HG02970 (cell line): Measurements from ENCODE around the gene SUN5.
"Not testable (repeated sequence)": the region's sequence is repeated elsewhere in the genome, so short reads cannot be mapped to it uniquely, and the experiment has no call there.

Source experiments
- ATAC-seq: cut with Tn5 transposase; IDR thresholded peaks from one replicate; pipeline ENCODE4 v1.9.1; 2021; ENCODE audit warnings: mild to moderate bottlenecking, moderate library complexity, moderate number of reproducible peaks; ENCODE audit not compliant: unreplicated experiment, low FRiP score

Gene SUN5

GRCh38 chr20:33004141-33004751 lies at the start of gene SUN5:
Gene SUN5, minus strand, starts transcription at chr20:33004433. Its CDS starts 93 bp downstream, at chr20:33004340.
- ATAC-seq: no peak

- no peak for ATAC-seq
Measured at GRCh38 chr20:33053291-33054106, 49.3 kb upstream of the SUN5 start, which contains the start of gene BPIFB3. Gene BPIFB3, plus strand, starts transcription at chr20:33053903. Its CDS starts 1,533 bp downstream, at chr20:33055436.

- ATAC-seq: no peak
Measured at GRCh38 chr20:33051333-33051732, 47.1 kb upstream of the SUN5 start.

- no peak for ATAC-seq
Measured at GRCh38 chr20:33046412-33046811, 42.2 kb upstream of the SUN5 start.

- ATAC-seq: not testable (repeated sequence)
Measured at GRCh38 chr20:33045129-33045721, 41.0 kb upstream of the SUN5 start.

GRCh38 chr20:33043731-33044181 lies 39.5 kb upstream of the SUN5 start:
- no peak for ATAC-seq

GRCh38 chr20:33042983-33043730 lies 38.9 kb upstream of the SUN5 start:
- ATAC-seq: no peak

- ATAC-seq: no peak
Measured at GRCh38 chr20:33042430-33042829, 38.2 kb upstream of the SUN5 start.

- ATAC-seq: no peak
Measured at GRCh38 chr20:33038243-33038642, 34.0 kb upstream of the SUN5 start.

- no peak for ATAC-seq
Measured at GRCh38 chr20:33037456-33037855, 33.2 kb upstream of the SUN5 start.

- no peak for ATAC-seq
Measured at GRCh38 chr20:33034901-33035492, 30.8 kb upstream of the SUN5 start.

GRCh38 chr20:33034115-33034514 lies 29.9 kb upstream of the SUN5 start:
- no peak for ATAC-seq

- ATAC-seq: no peak
Measured at GRCh38 chr20:33033381-33033780, 29.1 kb upstream of the SUN5 start.

- ATAC-seq: no peak
Measured at GRCh38 chr20:33032555-33032954, 28.3 kb upstream of the SUN5 start.

GRCh38 chr20:33031531-33031930 lies 27.3 kb upstream of the SUN5 start, which contains the start of gene BPIFB6:
Gene BPIFB6, plus strand, starts transcription at chr20:33031648. Its CDS starts 0 bp downstream, at chr20:33031648.
- ATAC-seq: no peak

- ATAC-seq: no peak
Measured at GRCh38 chr20:33030569-33030968, 26.3 kb upstream of the SUN5 start.

GRCh38 chr20:33030076-33030475 lies 25.8 kb upstream of the SUN5 start:
- no peak for ATAC-seq

- no peak for ATAC-seq
Measured at GRCh38 chr20:33028875-33029274, 24.6 kb upstream of the SUN5 start.

- ATAC-seq: no peak
Measured at GRCh38 chr20:33027769-33028751, 23.8 kb upstream of the SUN5 start.
